Stimulated activated CD8-positive, alpha-beta memory T cell treated with anti-CD3 and anti-CD28 coated beads, Interleukin-4, amount 100 ng/mL, for 1 hour (primary cell): ENCODE results near the gene SPIRE2.
A peak's percentile ranks its signal among the peaks of the same experiment; 100 is the strongest.
"Not testable (repeated sequence)": the region's sequence is repeated elsewhere in the genome, so short reads cannot be mapped to it uniquely, and the experiment has no call there.

Experiments
- DNase-seq, 2 donors: peaks; one replicate each; pipeline ENCODE4 v3.0.0-alpha.2; 2020; ENCODE audit warnings: low read depth in 2 of 2, low spot score in 1 of 2

SPIRE2 gene

DNA sequence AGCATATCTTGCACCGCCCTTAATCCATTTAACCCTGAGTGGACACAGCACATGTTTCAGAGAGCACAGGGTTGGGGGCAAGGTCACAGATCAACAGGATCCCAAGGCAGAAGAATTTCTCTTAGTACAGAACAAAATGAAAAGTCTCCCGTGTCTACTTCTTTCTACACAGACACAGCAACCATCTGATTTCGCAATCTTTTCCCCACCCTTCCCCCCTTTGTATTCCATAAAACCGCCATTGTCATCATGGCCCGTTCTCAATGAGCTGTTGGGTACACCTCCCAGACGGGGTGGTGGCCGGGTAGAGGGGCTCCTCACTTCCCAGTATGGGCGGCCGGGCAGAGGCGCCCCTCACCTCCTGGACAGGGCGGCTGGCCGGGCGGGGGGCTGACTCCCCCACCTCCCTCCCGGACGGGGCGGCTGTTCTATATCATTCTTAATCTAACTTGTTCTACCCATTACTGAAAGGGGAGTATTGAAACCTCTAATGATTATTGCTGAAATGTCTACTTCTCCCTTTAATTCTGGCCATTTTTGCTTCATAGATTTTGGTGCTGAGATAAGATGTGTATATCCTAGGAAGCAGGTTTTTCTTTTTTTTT is 21.6 kb upstream of the SPIRE2 start:
- DNase-seq = not testable (repeated sequence)

- no peak for DNase-seq
Measured at GRCh38 chr16:89808475-89808874, 19.8 kb upstream of the SPIRE2 start.

DNA sequence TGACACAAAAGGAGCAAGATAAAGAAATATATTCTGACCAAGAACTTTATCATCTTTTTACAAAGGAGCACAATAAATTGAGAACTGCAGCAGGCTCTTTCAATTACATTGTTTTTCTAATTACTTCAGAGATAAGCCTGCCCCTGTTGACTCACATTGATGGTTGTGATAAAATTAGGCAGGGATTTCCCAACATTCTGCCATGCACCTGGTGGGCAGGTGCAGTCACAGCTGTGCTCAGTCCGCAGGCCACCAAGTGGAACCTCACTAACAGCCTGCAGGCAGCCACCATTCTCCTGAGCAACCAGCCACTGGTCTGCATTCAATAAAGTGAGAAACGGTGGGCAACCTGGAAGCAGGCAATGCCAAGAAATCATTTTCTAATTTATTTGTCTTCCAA is 17.0 kb upstream of the SPIRE2 start:
- DNase-seq = no peak

- no peak for DNase-seq
Measured at GRCh38 chr16:89815639-89816348, 12.5 kb upstream of the SPIRE2 start.

DNA sequence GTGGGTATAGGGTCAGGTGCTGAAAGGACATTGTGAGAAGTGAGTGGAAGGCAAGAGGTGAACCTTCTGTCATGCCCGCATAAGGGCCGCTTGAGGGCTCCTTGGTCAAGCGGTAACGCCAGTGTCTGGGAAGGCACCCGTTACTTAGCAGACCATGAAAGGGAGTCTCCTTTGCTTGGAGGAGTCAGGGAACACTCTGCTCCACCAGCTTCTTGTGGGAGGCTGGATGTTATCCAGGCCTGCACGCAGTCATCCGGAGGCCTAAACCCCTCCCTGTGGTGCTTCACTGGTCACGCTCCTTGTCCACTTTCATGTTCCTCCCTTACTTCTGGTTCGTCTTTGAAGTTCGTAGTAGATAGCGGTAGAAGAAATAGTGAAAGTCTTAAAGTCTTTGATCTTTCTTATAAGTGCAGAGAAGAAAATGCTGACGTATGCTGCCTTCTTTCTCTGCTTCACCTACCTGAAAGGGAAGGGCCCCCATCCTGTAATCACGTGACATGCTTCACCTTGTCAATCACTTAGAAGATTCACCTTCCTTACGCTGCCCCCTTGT is 9.3 kb upstream of the SPIRE2 start:
- not testable (repeated sequence) for DNase-seq

DNA sequence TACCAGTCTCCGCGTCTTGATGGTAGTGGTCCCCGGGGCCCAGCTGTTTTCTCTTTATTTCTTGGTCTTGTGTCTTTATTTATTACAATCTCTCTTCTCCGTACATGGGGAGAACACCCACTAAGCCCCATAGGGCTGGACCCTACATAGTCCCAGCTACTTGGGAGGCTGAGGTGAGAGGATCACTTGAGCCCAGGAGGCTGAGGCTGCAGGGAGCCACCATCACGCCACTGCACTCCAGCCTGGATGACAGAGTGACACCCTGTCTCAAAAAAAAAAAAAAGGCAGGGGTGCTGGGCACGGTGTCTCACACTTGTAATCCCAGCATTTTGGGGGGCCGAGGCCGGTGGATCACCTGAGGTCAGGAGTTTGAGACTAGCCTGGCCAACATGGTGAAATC is 8.8 kb upstream of the SPIRE2 start:
- DNase-seq = not testable (repeated sequence)

DNA sequence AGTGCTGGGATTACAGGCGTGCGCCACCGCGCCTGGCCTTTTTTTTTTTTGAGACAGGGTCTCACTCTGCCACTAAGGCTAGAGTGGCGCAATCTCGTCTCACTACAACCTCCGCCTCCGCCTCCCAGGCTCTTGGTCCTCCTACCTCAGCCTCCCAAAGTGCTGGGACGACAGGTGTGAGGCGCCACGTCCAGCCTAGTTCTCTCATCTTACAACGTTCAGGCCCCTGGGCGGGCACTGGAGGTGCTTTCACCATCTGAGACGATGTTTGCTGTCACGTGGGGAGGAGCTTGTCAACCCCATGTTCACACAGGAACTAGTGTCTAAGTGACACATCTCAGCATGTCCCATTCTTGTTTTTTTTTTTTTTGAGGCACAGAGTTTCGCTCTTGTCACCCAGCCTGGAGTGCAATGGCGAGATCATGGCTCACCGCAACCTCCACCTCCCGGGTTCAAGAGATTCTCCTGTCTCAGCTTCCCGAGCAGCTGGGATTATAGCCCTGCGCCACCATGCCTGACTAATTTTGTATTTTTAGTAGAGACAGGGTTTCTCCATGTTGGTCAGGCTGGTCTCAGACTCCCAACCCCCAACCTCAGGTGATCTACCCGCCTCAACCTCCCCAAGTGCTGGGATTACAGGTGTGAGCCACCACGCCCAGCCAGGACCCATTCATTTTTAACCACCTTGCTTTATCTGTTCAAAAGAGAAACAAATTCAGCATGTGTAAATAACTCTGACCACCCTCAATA is 6.7 kb upstream of the SPIRE2 start:
- peak in 1 of 2 donors; percentile 24 for DNase-seq

DNA sequence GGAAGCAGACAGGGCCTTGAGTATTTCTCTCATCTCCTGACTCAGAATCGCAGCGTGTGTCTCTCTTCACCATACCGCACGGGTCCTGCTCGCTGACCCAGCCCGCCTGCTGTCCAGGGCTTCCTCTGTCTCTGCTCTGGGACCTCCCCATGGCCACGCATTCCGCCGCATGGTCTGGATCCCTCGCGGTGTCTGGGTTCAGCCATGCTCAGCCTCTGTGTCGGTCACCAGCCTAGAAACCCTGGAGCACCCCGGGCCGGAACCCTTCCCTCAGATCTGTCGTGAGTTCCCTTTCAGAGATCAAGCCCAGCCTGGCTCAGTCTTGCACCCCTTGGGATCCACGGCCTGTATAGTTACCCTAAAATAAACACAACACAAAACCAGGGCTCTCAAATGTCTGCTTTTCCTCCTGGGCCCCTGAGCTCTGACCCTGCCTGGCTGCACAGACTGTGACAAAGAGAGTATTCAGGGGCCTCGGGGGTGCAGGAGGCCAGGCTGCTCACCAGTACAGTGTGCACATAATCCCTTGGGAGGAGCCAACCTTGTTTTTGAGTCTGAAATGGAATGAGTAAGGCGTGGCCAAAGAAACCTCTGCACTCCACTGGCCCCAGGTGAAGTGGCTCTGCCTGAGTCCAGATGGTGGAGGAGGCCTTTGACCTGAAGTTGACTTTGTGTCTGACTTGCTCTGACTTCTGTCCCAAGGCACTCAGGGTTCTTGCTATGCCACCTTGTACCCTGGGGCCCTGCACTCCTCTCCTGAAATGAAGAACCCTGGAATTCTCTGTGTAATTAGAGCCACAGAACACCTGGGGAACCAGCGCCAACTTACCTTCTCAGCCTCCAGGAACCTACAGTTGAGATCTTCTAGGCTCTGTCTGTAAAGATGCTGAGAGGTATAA is 5.8 kb upstream of the SPIRE2 start:
- DNase-seq = no peak

DNA sequence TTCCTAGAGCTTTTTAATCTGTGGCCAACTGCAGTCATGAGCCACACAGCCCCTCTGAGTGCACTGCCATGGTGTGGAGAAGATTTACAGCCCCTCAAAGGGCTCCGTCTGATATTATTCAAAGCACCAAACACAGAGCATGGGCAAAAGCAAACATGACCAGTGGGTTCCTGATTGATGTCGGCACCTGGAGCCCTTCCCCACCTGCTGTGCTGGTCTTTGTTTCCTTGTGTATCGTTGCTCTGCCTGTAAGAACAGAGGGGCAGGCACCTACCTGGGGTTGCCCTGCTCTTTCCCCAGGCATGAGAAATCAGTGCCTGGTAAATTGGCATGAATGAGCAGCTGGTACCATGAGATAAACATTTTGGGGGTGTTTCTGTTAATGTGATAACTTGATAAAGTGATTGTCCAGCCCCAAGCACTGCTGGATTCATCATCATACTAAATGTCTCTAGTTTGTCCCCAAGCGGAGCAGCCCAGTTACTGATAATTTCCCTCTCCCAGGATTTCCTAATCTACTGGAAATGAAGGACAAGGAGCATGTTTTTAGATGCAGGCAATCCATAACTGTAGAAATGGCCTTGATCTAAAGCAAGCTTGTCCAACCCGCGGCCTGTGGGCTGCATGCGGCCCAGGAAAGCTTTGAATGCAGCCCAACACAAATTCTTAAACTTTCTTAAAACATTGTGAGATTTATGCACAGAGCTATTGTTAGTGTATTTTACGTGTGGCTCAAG is 5.0 kb upstream of the SPIRE2 start:
- DNase-seq = no peak

DNA sequence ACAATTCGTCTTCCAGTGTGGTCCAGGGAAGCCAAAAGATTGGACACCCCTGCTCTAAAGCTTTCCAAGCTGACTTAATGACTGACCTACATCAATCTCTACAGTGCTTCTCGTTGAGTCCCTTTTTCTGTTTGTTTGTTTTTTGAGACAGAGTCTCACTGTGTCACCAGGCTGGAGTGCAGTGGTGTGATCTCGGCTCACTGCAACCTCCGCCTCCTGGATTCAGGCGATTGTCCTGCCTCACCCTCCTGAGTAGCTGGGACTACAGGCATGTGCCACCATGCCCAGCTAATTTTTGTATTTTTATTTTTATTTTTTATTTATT is 4.5 kb upstream of the SPIRE2 start:
- not testable (repeated sequence) for DNase-seq

DNA sequence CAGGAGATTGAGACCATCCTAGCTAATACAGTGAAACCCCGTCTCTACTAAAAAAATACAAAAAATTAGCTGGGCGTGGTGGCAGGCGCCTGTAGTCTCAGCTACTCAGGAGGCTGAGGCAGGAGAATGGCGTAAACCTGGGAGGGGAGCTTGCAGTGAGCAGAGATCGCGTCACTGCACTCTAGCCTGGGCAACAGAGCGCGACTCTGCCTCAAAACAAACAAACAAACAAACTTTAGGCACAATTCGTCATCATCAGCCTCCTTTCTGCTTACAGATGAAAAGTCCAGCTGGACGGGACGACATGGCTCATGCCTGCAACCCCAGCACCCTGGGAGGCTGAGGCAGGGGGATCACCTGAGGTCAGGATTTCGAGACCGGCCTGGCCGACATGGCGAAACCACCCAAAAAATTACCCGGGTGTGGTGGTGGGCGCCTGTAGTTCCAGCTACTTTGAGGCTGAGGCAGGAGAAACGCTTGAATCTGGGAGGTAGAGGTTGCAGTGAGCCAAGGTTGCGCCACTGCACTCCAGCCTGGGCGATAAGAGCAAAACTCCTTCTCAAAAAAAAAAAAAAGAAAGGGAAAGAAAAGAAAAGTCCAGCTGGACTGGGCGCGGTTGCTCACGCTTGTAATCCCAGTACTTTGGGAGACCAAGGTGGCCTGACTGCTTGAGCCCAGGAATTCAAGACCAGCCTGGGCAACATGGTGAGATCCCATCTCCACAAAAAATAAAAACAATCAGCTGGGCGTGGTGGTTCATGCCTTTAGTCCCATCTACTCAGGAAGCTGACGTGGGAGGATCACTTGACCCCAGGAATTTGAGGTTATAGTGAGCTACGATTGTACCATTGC is 1.5 kb upstream of the SPIRE2 start:
- DNase-seq = no peak

- DNase-seq = no peak
Measured at GRCh38 chr16:89827383-89828198, 684 bp upstream of the SPIRE2 start.

DNA sequence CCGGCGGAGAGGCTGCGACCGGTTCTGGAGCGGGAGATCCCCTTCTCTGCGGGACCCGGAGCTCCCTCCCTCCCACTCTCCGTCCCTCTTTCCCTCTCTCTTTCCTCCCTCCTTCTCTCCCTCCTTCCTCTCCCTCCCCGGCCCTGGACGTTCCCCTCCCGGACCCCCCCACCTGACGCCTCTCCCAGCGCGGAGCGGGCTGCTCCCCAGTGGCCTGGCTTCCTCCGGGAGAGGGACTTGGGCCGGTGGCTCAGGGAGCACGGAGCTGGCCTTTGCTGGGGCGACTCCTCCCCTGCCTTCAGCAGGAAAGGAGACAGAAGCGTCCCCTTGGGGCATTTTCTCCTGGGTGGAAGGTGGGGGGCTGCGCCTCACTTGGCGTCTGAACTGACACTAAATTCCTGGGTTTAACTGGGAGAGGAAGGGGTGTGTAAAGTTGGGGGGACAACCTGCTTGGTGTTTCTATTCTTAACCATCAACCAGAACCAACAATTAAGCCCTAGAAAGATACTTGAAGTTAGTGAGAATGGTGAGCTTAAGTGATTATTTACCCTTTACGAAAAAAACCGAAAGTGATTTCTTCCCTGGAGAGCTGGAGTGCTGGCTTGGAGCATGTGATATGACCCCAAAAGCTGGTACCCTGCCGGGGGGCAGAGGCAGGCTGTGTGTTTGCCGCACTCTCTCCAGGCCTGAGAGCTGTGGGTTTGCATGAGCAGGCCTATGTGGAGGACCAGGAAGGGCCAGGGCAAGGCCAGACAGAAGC is 775 bp downstream of the SPIRE2 start:
- no peak for DNase-seq

DNA sequence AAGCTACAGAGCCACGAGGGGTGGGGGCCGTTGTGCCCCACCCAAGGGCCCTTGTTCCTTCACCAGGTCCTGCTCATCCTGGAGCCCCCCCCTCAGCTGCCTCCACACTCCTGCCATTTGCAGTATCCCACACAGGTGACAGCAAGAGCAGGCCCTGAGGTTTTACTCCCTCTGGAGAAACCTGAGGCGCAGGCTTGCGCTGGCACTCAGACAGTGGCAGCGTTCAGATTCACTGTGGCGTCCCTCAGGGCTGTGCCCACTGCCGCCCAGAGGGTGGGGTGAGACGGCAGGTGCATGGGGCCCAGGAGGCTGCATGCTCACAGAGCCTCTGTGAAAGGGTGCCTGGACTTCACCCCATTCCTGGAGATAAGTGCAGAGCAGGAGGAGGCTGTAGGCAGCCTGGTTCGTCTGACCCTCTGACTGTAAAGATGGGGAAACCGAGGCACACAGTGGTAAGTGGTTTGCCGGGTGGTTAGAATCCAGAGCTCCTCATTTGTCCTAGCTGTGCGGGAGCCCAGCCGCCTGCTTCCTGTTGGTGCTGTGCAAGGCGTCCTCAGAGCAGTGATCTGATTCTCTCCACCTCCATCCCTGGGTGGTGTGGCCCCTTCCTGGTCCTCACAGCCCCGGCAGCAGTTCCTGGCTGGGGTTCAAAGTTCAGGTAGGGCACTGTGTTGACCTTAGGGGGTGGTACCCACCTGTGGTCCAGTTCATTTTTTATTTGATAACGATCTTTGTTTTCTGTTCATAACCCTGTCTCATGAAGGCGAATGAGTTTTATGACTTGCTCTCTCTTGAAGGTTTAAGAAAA is 1.6 kb downstream of the SPIRE2 start:
- DNase-seq = no peak

DNA sequence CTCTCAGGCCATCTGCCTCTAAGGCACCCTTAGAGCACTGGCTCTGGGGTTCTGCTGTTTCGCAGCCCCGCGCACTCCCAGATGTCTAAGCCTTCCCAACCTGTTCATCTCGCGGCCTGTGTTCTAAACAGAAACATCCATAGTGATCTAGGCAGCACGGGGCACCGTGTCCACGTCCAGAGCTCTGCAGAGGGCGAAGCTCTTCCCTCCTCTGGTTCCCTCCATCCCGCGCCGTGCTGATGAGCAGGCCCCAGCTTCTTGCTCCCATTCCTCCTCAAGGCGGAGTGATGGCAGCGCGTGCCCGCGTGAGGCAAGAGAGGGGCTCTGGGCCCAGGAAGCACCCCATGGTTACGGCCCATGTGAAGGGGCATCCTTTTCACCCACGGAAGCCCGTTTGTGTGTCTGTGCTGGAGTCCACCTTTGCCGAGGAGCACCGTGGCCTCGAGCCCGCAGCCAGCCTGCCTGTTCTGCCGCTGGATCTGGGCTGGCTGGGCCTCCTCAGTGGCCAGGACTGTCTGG is 3.6 kb downstream of the SPIRE2 start:
- DNase-seq = no peak

DNA sequence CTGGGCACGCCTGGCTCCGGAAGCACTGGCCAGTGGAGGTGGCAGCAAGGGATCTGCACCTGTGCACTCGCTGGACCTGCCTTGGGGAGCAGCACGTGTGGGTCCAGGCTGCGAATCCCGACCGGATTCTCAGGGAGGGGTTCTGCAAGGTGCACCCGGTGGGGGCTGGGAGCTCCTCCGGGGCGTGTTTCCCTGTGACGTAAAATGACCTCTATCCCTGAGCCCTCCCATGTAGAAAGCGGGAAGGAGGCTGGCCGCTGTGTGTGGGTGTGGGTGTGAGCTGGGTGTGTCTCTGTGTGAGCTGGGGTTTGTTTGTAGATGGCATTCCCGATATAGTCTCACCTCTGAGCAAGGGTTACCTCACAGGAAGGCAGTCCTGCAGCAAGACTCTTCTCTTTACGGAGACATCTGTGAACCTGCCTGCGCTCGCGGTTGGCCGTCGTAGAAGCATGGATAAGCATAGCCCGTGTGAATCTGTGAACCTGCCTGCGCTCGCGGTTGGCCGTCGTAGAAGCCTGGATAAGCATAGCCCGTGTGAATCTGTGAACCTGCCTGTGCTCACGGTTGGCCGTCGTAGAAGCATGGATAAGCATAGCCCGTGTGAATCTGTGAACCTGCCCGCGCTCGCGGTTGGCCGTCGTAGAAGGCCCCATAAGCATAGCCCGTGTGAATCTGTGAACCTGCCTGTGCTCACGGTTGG is 5.5 kb downstream of the SPIRE2 start:
- not testable (repeated sequence) for DNase-seq
